ENCODE measurements around the gene PCLO.

The PCLO gene

GRCh38 chr7:82805527-82805960 is 357.1 kb downstream of the PCLO start:
- no peak overlapping the region for H3K4me3 ChIP-seq (ENCODE audit: low read length)
- TF ChIP-seq, protein P1, sequence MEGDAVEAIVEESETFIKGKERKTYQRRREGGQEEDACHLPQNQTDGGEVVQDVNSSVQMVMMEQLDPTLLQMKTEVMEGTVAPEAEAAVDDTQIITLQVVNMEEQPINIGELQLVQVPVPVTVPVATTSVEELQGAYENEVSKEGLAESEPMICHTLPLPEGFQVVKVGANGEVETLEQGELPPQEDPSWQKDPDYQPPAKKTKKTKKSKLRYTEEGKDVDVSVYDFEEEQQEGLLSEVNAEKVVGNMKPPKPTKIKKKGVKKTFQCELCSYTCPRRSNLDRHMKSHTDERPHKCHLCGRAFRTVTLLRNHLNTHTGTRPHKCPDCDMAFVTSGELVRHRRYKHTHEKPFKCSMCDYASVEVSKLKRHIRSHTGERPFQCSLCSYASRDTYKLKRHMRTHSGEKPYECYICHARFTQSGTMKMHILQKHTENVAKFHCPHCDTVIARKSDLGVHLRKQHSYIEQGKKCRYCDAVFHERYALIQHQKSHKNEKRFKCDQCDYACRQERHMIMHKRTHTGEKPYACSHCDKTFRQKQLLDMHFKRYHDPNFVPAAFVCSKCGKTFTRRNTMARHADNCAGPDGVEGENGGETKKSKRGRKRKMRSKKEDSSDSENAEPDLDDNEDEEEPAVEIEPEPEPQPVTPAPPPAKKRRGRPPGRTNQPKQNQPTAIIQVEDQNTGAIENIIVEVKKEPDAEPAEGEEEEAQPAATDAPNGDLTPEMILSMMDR (IDR thresholded peaks at IDR 0.05; ENCODE audit: insufficient read depth, low read depth, low read length, missing control alignments) = no peak
- DNase-seq (ENCODE audit: low read depth) = peak; percentile 88

GRCh38 chr7:82803411-82803810 is 359.3 kb downstream of the PCLO start:
- TF ChIP-seq, protein P1 (IDR thresholded peaks at IDR 0.05; ENCODE audit: insufficient read depth, low read depth, low read length, missing control alignments) = no peak
- no peak overlapping the region for H3K4me3 ChIP-seq (ENCODE audit: low read length)
- DNase-seq (ENCODE audit: low read depth) = no peak

GRCh38 chr7:82789883-82790609 is 372.6 kb downstream of the PCLO start:
- no peak overlapping the region for H3K4me3 ChIP-seq (ENCODE audit: low read length)
- DNase-seq (ENCODE audit: low read depth) = no peak

DNA sequence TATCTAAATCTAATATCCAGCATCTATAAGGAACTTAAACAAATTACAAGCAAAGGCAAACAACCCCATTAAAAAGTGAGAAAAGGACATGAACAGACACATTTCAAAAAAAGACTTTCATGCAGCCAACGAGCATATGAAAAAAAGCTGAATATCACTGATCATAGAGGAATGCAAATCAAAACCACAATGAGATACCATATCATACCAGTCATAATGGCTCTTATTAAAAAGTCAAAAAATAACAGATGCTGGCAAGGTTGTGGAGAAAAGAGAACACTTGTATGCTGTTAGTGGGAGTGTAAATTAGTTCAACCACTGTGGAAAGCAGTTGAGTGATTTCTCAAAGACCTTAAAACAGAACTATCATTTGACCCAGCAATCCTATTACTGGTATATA is 384.7 kb downstream of the PCLO start:
- TF ChIP-seq, protein P1 (IDR thresholded peaks at IDR 0.05; ENCODE audit: insufficient read depth, low read depth, low read length, missing control alignments) = no peak
- DNase-seq (ENCODE audit: low read depth) = peak; percentile 10
- H3K4me3 ChIP-seq (ENCODE audit: low read length) = no peak overlapping the region

More at GRCh38 chr7:82789883-82790609, 372.6 kb downstream of the PCLO start:
- TF ChIP-seq, protein P1 (IDR thresholded peaks at IDR 0.05; ENCODE audit: insufficient read depth, low read depth, low read length, missing control alignments) = no peak

DNA sequence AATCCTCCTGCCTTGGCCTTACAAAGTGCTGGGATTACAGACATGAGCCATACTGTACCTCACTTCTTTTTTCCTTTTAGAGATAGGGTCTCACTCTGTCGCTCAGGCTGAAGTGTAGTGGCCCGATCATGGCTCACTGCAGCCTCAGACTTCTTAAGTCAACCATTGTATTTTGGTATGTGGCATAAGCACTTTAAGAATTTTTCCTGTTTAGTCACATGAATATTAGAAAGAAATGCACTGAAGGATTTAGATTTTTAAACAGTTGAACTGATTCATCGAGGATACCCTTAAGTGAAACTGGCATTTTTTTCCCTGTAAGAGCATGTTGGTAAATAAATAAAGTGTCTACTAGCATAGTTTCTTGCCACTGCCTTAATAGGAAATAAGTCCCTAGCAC is 399.8 kb downstream of the PCLO start:
- H3K4me3 ChIP-seq (ENCODE audit: low read length) = no peak overlapping the region
- TF ChIP-seq, protein P1 (IDR thresholded peaks at IDR 0.05; ENCODE audit: insufficient read depth, low read depth, low read length, missing control alignments) = no peak
- no peak for DNase-seq (ENCODE audit: low read depth)

DNA sequence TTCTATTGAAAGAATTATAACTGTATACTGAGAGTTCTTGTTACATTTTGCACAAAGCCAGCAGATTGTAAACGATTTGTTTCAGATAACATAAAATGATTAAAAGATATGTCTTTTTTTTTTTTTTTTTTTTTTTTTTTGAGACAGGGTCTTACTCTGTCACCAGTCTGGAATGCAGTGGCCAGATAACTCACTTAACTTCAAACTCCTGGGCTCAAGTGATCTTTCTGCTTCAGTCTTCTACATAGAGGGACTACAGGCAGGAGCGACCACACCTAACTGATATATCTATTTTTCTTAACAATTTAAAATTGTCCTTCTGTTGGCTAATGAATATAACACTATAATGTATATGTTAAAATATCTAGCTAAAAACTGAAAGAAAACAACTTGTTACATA is 401.9 kb downstream of the PCLO start:
- TF ChIP-seq, protein P1 (IDR thresholded peaks at IDR 0.05; ENCODE audit: insufficient read depth, low read depth, low read length, missing control alignments) = no peak
- no peak for DNase-seq (ENCODE audit: low read depth)
- H3K4me3 ChIP-seq (ENCODE audit: low read length) = no peak overlapping the region

DNA sequence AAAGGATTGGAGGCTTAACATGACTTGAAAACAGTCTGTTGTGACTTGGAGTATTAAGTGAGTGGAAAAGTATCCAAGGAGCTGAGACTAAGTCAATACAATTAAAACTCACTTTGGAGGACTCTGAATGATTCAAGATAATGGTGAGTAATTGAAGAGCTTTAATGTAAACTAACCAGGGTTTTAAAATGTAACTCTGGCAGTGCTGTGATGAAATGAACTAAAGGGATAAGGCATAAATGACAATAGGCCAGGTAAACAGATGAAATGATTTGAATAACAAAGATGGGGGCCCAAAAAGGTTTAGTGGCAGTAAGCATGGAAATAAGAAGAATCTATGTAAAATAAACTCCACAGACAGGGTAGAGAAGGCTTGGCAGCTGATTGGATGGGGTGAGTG is 402.6 kb downstream of the PCLO start:
- TF ChIP-seq, protein P1 (IDR thresholded peaks at IDR 0.05; ENCODE audit: insufficient read depth, low read depth, low read length, missing control alignments) = no peak
- no peak for DNase-seq (ENCODE audit: low read depth)

More for the DNA sequence above, 402.6 kb downstream of the PCLO start:
- no peak overlapping the region for H3K4me3 ChIP-seq (ENCODE audit: low read length)

All from epithelial cell of esophagus (primary cell).